GM12874 (cell line): ENCODE measurements around the gene IL1F10.

Experiments
- TF ChIP-seq, protein P1 (sequence below): IDR thresholded peaks from 2 replicates; pipeline ENCODE4 v1.5.1; 2011; ENCODE audit warnings: low read depth, mild to moderate bottlenecking, control low read depth, low read length, moderate library complexity; ENCODE audit not compliant: insufficient read depth

Gene IL1F10

DNA sequence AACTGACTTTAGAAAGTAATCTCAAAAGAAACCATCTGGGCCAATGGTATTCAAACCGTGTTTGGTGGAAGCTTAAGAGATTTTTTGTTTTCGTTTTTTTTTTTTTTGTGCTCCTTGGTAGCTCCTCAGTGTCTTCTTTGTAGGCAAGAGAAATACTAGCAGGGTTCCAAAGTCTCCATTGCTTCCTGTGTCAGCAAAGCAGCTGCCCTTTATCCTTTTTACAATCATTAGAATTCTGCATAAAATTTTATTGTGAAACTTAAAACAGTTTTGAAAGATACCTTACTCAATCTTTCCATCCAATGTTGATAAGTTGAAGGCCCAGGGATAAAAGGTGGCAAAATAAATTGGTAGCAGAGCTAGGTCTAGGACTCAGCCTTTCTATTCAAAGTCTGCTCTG lies 479 bp downstream of the IL1F10 start:
- TF ChIP-seq, protein P1, sequence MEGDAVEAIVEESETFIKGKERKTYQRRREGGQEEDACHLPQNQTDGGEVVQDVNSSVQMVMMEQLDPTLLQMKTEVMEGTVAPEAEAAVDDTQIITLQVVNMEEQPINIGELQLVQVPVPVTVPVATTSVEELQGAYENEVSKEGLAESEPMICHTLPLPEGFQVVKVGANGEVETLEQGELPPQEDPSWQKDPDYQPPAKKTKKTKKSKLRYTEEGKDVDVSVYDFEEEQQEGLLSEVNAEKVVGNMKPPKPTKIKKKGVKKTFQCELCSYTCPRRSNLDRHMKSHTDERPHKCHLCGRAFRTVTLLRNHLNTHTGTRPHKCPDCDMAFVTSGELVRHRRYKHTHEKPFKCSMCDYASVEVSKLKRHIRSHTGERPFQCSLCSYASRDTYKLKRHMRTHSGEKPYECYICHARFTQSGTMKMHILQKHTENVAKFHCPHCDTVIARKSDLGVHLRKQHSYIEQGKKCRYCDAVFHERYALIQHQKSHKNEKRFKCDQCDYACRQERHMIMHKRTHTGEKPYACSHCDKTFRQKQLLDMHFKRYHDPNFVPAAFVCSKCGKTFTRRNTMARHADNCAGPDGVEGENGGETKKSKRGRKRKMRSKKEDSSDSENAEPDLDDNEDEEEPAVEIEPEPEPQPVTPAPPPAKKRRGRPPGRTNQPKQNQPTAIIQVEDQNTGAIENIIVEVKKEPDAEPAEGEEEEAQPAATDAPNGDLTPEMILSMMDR, result no peak

DNA sequence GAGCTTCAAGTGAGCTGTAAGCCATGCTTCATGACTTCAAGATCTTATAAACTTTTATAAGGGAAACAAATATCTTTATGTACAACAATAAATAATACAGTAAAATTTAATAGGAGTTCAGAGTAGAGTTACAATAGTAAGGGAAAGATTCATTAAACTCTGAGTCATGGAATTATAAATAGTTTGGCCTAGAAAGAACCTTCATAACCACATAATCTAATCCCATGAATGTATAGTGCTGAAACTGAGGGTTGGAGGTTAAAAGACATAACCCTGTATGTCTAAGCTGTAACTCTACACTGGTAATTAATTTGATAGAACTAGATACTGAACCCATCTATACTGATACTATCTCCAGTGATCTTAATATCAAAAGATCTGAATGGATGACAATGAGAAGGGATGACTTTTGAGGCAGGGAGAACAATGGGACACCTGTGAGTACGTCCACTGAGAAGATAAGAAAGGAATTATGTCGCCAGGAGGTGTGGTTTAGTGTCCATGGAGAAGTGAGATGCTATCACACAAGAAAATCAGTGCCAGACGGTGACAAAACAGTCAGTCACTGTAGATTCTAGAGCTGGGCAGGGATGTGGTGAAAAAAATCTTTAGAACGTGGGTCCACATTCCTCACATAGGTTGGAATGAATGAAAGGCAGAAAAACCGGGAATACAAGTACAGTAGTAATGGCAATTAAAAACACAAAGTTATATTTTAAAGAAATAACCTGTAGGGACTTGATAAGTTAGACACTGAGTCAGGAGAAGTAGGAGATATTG lies 1.1 kb downstream of the IL1F10 start:
- TF ChIP-seq, protein P1, result no peak

DNA sequence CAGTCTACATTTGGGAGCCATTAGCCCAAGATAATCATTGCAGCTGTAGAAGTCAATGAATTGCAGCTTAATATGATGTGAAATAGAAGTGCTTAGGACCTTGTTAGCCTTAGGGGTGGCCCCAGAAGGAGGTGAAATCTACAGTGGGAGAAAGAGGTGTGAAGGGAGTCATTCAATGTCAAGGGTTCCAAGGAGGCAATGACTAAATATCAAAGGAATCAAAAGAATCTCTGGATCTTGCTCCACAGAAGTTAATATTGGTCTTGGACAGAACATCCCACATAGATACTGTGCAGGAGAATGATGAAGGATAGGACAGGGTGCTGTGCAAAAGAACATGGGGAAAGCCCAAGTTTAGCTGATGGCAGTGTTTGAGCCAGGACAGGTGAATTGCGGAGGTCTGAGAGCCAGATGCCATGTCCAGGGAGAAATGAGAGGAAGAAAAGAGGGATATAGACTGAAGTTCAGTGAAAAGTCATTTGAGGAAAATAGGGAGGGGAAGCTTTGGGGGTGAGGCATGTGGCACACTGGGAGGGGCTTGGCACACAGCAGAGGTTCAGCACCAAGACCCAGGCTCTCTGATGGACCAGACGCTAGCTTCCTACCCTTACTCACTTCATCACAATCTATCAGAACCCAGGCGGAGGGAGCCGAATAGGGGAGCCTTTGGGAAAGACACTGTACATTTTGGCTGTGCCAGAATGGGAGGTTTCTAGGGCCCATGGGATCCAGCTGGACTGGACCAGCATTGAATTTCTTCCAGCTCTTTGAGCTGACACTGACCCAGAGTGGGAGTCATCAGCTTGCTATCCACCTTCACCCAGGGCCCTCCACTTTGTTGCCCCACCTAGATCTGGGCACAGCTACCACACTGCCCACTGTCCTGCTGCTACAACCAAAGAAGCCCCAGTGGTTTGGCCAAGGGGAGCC lies 2.2 kb downstream of the IL1F10 start:
- TF ChIP-seq, protein P1, result no peak

DNA sequence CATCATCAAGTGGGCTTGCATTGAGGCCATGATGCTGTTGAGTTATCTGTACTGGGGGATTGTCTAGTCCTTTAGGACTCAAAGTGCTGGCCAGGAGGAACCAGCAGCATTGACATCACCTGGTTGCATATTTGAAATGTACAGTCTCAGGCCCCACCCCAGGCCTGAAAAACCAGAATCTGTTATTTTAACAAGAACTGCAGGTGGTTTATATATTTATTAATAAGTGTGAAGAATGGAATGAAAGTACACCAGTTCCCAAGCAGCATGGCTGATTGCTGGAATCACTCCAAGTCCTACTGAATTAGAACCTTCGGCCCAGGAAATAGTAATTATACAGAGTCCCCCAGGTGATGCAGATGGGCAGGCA lies 2.8 kb downstream of the IL1F10 start:
- TF ChIP-seq, protein P1, result no peak

DNA sequence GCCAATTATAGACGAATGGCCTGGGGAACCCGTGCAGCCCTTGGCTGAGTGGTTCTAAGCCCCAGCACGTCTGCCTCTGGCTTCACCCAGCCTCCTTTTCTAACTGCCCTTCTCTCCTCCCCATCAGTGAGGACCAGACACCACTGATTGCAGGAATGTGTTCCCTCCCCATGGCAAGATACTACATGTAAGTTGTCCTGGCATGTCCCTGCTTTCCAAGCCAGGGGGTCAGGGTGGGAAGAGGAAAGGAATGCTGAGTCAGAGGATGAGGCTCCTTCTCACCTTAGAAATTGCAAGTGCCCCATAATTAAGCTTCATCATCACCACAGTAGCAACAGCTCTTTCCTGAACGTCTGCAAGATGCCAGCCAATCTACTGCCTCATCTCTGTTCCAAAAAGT lies 4.8 kb downstream of the IL1F10 start:
- TF ChIP-seq, protein P1, result no peak

DNA sequence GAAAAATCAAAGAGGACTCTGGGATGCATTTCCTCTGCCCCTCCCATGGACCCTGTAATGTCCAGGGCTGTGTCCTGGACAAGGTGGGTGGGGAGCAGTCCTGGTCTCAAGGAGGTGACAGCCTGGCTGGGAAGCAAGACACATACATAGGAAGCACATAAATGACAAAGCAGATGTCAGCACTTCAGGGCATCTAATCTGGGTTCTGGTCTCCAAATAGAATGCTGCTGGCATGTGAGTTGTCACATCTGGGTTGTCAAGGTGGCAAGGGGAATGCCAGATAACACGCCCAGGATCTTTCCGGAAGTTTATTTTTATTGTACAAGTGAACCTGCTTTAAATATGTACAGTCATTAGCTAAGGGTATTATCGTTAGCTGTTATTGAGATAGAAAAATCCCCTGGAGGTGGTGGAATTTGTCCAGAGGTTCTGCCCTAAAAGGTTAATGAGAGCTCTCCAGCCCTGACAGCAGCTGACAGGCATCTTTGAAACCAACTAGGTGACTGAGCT lies 5.6 kb downstream of the IL1F10 start:
- TF ChIP-seq, protein P1, result no peak

DNA sequence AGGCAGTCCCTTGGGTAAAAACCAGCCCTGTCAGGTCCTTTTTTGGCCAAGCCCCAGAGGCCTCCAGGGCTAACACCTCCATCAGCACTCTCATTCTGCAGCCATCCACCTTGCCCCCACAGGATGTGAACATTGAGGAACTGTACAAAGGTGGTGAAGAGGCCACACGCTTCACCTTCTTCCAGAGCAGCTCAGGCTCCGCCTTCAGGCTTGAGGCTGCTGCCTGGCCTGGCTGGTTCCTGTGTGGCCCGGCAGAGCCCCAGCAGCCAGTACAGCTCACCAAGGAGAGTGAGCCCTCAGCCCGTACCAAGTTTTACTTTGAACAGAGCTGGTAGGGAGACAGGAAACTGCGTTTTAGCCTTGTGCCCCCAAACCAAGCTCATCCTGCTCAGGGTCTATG lies 7.3 kb downstream of the IL1F10 start:
- TF ChIP-seq, protein P1, result no peak
